BLaER1 treated with 17β-estradiol and CSF1 and Interleukin-3, amounts not matched to agents 10 nM and 100 nM (cell line): ENCODE data around the gene FGR.

ENCODE experiments used
- H3K27ac ChIP-seq, 11 experiments: shearing (Covaris generic); formaldehyde crosslinking; 2 replicates each; pipeline ENCODE4 v1.8.1; 2022
- H3K27me3 ChIP-seq, 11 experiments: shearing (Covaris generic); formaldehyde crosslinking; 2 replicates each; pipeline ENCODE4 v1.8.1; 2022
- H3K36me3 ChIP-seq, 11 experiments: shearing (Covaris generic); formaldehyde crosslinking; 2 replicates each; pipeline ENCODE4 v1.8.1; 2022
- H3K4me1 ChIP-seq, 10 experiments: shearing (Covaris generic); formaldehyde crosslinking; 2 replicates each; pipeline ENCODE4 v1.8.1; 2022
- H3K4me2 ChIP-seq, 11 experiments: shearing (Covaris generic); formaldehyde crosslinking; 2 replicates each; pipeline ENCODE4 v1.8.1; 2022
- H3K4me3 ChIP-seq, 10 experiments: shearing (Covaris generic); formaldehyde crosslinking; 2 replicates each; pipeline ENCODE4 v1.8.1; 2022
- H3K9ac ChIP-seq, 11 experiments: shearing (Covaris generic); formaldehyde crosslinking; 2 replicates each; pipeline ENCODE4 v1.8.1; 2022
- H3K9me3 ChIP-seq, 11 experiments: shearing (Covaris generic); formaldehyde crosslinking; replicated peaks in 1 of 11; 2 replicates each; pipeline ENCODE4 v1.8.1; 2022
- H4K20me1 ChIP-seq, 11 experiments: shearing (Covaris generic); formaldehyde crosslinking; 2 replicates each; pipeline ENCODE4 v1.8.1; 2022
- Cebpa-rat ChIP-seq, 11 experiments: shearing (Covaris generic); IDR thresholded peaks; 2 replicates each; pipeline ENCODE4 v1.8.1; 2022

FGR gene

GRCh38 chr1:27662707-27663393 is 27.9 kb upstream of the FGR start:
- Histone ChIP-seq H3K9ac (peak overlapping the region; percentile 54 to 90 (median 83)), H3K4me2 (peak overlapping the region; percentile 67 to 96 (median 87)), H3K27ac (peak overlapping the region; percentile 60 to 98 (median 94)), H3K4me3 (peak overlapping the region in 7 of 10 experiments; percentile 6 to 54 (median 37); a peak in 9 of 20 replicates), H3K36me3 (peaks cover 0 to 2% (median 0%) of the 10 kb centered on the region in 11 experiments; a peak in 1 of 22 replicates), H3K4me1 (peaks cover 70 to 96% (median 82%) of the 10 kb centered on the region in 10 experiments), H3K9me3 (no peaks in the 10 kb centered on the region), H4K20me1 (no peaks in the 10 kb centered on the region), H3K27me3 (no peaks in the 10 kb centered on the region)
- TF ChIP-seq Cebpa-rat (IDR thresholded peaks at IDR 0.05), result no peak

GRCh38 chr1:27662261-27662660 is 27.3 kb upstream of the FGR start:
- no peaks in the 10 kb centered on the region for H3K9me3 ChIP-seq
- H3K36me3 ChIP-seq, result no peaks in the 10 kb centered on the region; a peak in 1 of 22 replicates
- H3K4me3 ChIP-seq, result peak overlapping the region in 5 of 10 experiments; percentile 36 to 54 (median 39); a peak in 6 of 20 replicates
- H3K27ac ChIP-seq, result peak overlapping the region; percentile 60 to 98 (median 94)
- H3K4me1 ChIP-seq, result peaks cover 72 to 91% (median 79%) of the 10 kb centered on the region in 10 experiments
- peak overlapping the region; percentile 54 to 90 (median 83) for H3K9ac ChIP-seq
- H4K20me1 ChIP-seq, result no peaks in the 10 kb centered on the region
- peak overlapping the region; percentile 67 to 96 (median 87) for H3K4me2 ChIP-seq
- no peaks in the 10 kb centered on the region for H3K27me3 ChIP-seq
- TF ChIP-seq Cebpa-rat (IDR thresholded peaks at IDR 0.05), result no peak

GRCh38 chr1:27661412-27662075 is 26.6 kb upstream of the FGR start:
- peaks cover 74 to 90% (median 80%) of the 10 kb centered on the region in 10 experiments for H3K4me1 ChIP-seq
- H3K9ac ChIP-seq, result peak overlapping the region in 4 of 11 experiments; percentile 10 to 89 (median 87); a peak in 7 of 22 replicates
- H3K27me3 ChIP-seq, result no peaks in the 10 kb centered on the region
- H3K27ac ChIP-seq, result peak overlapping the region in 10 of 11 experiments; percentile 88 to 98 (median 96); a peak in 18 of 22 replicates
- peak overlapping the region; percentile 67 to 96 (median 87); a peak in 21 of 22 replicates for H3K4me2 ChIP-seq
- no peaks in the 10 kb centered on the region for H3K9me3 ChIP-seq
- no peak for TF ChIP-seq Cebpa-rat (IDR thresholded peaks at IDR 0.05)
- no peaks in the 10 kb centered on the region; a peak in 1 of 22 replicates for H3K36me3 ChIP-seq
- H3K4me3 ChIP-seq, result no peak overlapping the region
- H4K20me1 ChIP-seq, result no peaks in the 10 kb centered on the region

GRCh38 chr1:27660300-27660835 is 25.4 kb upstream of the FGR start:
- Histone ChIP-seq H3K27me3 (no peaks in the 10 kb centered on the region), H3K4me2 (peak overlapping the region; percentile 75 to 96 (median 86)), H4K20me1 (no peaks in the 10 kb centered on the region), H3K9me3 (no peaks in the 10 kb centered on the region), H3K9ac (peak overlapping the region in 10 of 11 experiments; percentile 77 to 88 (median 85); a peak in 19 of 22 replicates), H3K36me3 (no peaks in the 10 kb centered on the region; a peak in 1 of 22 replicates), H3K4me1 (peaks cover 81 to 92% (median 87%) of the 10 kb centered on the region in 10 experiments), H3K27ac (peak overlapping the region in 10 of 11 experiments; percentile 88 to 98 (median 96); a peak in 20 of 22 replicates), H3K4me3 (peak overlapping the region; percentile 51 to 73 (median 60); a peak in 19 of 20 replicates)
- no peak for TF ChIP-seq Cebpa-rat (IDR thresholded peaks at IDR 0.05)

GRCh38 chr1:27659497-27660299 is 24.7 kb upstream of the FGR start:
- Histone ChIP-seq H3K4me1 (peaks cover 78 to 92% (median 88%) of the 10 kb centered on the region in 10 experiments), H3K27ac (peak overlapping the region; percentile 76 to 98 (median 94)), H3K9me3 (no peaks in the 10 kb centered on the region), H3K4me2 (peak overlapping the region; percentile 80 to 96 (median 90)), H3K4me3 (peak overlapping the region; percentile 51 to 73 (median 60)), H3K9ac (peak overlapping the region; percentile 77 to 88 (median 85)), H3K36me3 (no peaks in the 10 kb centered on the region), H4K20me1 (no peaks in the 10 kb centered on the region), H3K27me3 (no peaks in the 10 kb centered on the region)
- TF ChIP-seq Cebpa-rat (IDR thresholded peaks at IDR 0.05), result no peak

GRCh38 chr1:27658951-27659496 is 24.0 kb upstream of the FGR start:
- no peaks in the 10 kb centered on the region for H4K20me1 ChIP-seq
- peak overlapping the region; percentile 74 to 95 (median 90) for H3K4me2 ChIP-seq
- H3K4me1 ChIP-seq, result peaks cover 72 to 91% (median 87%) of the 10 kb centered on the region in 10 experiments
- no peaks in the 10 kb centered on the region for H3K27me3 ChIP-seq
- peak overlapping the region; percentile 77 to 88 (median 85) for H3K9ac ChIP-seq
- H3K27ac ChIP-seq, result peak overlapping the region; percentile 76 to 98 (median 94)
- no peaks in the 10 kb centered on the region for H3K9me3 ChIP-seq
- no peak for TF ChIP-seq Cebpa-rat (IDR thresholded peaks at IDR 0.05)
- no peaks in the 10 kb centered on the region for H3K36me3 ChIP-seq
- H3K4me3 ChIP-seq, result peak overlapping the region; percentile 51 to 73 (median 60); a peak in 18 of 20 replicates

GRCh38 chr1:27656157-27656893 is 21.3 kb upstream of the FGR start:
- Histone ChIP-seq H3K4me1 (peaks cover 63 to 86% (median 74%) of the 10 kb centered on the region in 10 experiments), H4K20me1 (no peaks in the 10 kb centered on the region), H3K9me3 (no peaks in the 10 kb centered on the region), H3K27me3 (no peaks in the 10 kb centered on the region), H3K36me3 (no peaks in the 10 kb centered on the region), H3K27ac (peak overlapping the region in 10 of 11 experiments; percentile 4 to 66 (median 54); a peak in 18 of 22 replicates), H3K4me2 (peak overlapping the region; percentile 37 to 79 (median 60)), H3K4me3 (no peak overlapping the region), H3K9ac (peak overlapping the region in 8 of 11 experiments; percentile 2 to 53 (median 28); a peak in 8 of 22 replicates)
- no peak for TF ChIP-seq Cebpa-rat (IDR thresholded peaks at IDR 0.05)
